WTC11 (cell line): ENCODE data around the gene ADAM12.

Source experiments
- CREB1 ChIP-seq: sonication (generic); formaldehyde crosslinking; IDR thresholded peaks from 2 replicates; pipeline ENCODE4 v1.8.0; 2023; ENCODE audit warnings: mild to moderate bottlenecking, missing genetic modification reagents
- MAX ChIP-seq: sonication (generic); formaldehyde crosslinking; IDR thresholded peaks from 2 replicates; pipeline ENCODE4 v1.8.0; 2022; ENCODE audit warnings: mild to moderate bottlenecking, missing genetic modification reagents
- NFE2L1 ChIP-seq: sonication (generic); formaldehyde crosslinking; IDR thresholded peaks from 2 replicates; pipeline ENCODE4 v1.8.1; 2023; ENCODE audit warnings: missing genetic modification reagents
- NR2C2 ChIP-seq: sonication (generic); formaldehyde crosslinking; IDR thresholded peaks from 2 replicates; pipeline ENCODE4 v1.8.0; 2022; ENCODE audit warnings: mild to moderate bottlenecking, missing genetic modification reagents
- TCF7 ChIP-seq: sonication (generic); formaldehyde crosslinking; IDR thresholded peaks from 2 replicates; pipeline ENCODE4 v1.8.0; 2022; ENCODE audit warnings: mild to moderate bottlenecking, low read depth, missing genetic modification reagents, moderate library complexity
- ZNF121 ChIP-seq: sonication (generic); formaldehyde crosslinking; IDR thresholded peaks from 2 replicates; pipeline ENCODE4 v1.8.0; 2023; ENCODE audit warnings: missing genetic modification reagents
- ZNF263 ChIP-seq: sonication (generic); formaldehyde crosslinking; IDR thresholded peaks from 2 replicates; pipeline ENCODE4 v1.8.1; 2022; ENCODE audit warnings: low read depth, mild to moderate bottlenecking, moderate library complexity, missing genetic modification reagents
- ZNF512 ChIP-seq: sonication (generic); formaldehyde crosslinking; IDR thresholded peaks from 2 replicates; pipeline ENCODE4 v1.8.1; 2022; ENCODE audit warnings: missing genetic modification reagents, borderline replicate concordance
- TF ChIP-seq, protein P1 (sequence below): fragments of 200-600 bp; IDR thresholded peaks from 2 replicates; pipeline ENCODE4 v1.8.0; 2022; ENCODE audit warnings: antibody characterized with exemption
- TF ChIP-seq, protein P2 (sequence below): sonication (generic); formaldehyde crosslinking; IDR thresholded peaks from 2 replicates; pipeline ENCODE4 v1.8.0; 2022; ENCODE audit warnings: mild to moderate bottlenecking, missing genetic modification reagents
- TF ChIP-seq, protein P3 (sequence below): sonication (generic); formaldehyde crosslinking; IDR thresholded peaks from 2 replicates; pipeline ENCODE4 v1.8.1; 2023; ENCODE audit warnings: mild to moderate bottlenecking, moderate library complexity, missing genetic modification reagents

DNA sequence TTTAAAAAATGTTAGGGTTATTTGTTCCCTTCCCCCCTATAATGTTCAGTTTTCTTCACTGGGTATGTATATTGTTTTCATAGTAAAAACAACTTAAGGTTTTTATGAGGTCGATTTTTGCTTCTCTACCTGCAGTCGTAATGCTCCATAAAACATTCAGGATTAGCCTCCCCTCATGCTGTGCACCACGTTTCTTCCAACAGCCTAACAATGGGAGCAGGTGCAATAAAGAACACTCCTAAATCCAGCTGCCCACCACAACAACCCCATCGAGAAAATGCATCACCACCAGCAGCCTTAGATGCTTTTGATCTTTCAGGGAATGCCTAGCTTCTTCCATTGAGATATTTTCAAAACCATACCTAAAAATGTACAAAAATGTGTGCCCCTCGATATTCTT, 111.1 kb downstream of the ADAM12 start:
- TF ChIP-seq, protein P1, sequence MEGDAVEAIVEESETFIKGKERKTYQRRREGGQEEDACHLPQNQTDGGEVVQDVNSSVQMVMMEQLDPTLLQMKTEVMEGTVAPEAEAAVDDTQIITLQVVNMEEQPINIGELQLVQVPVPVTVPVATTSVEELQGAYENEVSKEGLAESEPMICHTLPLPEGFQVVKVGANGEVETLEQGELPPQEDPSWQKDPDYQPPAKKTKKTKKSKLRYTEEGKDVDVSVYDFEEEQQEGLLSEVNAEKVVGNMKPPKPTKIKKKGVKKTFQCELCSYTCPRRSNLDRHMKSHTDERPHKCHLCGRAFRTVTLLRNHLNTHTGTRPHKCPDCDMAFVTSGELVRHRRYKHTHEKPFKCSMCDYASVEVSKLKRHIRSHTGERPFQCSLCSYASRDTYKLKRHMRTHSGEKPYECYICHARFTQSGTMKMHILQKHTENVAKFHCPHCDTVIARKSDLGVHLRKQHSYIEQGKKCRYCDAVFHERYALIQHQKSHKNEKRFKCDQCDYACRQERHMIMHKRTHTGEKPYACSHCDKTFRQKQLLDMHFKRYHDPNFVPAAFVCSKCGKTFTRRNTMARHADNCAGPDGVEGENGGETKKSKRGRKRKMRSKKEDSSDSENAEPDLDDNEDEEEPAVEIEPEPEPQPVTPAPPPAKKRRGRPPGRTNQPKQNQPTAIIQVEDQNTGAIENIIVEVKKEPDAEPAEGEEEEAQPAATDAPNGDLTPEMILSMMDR, result no peak
- TF ChIP-seq, protein P2, sequence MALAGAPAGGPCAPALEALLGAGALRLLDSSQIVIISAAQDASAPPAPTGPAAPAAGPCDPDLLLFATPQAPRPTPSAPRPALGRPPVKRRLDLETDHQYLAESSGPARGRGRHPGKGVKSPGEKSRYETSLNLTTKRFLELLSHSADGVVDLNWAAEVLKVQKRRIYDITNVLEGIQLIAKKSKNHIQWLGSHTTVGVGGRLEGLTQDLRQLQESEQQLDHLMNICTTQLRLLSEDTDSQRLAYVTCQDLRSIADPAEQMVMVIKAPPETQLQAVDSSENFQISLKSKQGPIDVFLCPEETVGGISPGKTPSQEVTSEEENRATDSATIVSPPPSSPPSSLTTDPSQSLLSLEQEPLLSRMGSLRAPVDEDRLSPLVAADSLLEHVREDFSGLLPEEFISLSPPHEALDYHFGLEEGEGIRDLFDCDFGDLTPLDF, result no peak
- no peak for TF ChIP-seq TCF7
- TF ChIP-seq ZNF121 (CRISPR knock-in tag), result no peak
- TF ChIP-seq CREB1 (CRISPR knock-in tag), result no peak
- TF ChIP-seq, protein P3, sequence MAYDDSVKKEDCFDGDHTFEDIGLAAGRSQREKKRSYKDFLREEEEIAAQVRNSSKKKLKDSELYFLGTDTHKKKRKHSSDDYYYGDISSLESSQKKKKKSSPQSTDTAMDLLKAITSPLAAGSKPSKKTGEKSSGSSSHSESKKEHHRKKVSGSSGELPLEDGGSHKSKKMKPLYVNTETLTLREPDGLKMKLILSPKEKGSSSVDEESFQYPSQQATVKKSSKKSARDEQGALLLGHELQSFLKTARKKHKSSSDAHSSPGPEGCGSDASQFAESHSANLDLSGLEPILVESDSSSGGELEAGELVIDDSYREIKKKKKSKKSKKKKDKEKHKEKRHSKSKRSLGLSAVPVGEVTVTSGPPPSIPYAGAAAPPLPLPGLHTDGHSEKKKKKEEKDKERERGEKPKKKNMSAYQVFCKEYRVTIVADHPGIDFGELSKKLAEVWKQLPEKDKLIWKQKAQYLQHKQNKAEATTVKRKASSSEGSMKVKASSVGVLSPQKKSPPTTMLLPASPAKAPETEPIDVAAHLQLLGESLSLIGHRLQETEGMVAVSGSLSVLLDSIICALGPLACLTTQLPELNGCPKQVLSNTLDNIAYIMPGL (CRISPR knock-in tag), result no peak
- TF ChIP-seq NFE2L1 (CRISPR knock-in tag), result no peak
- no peak for TF ChIP-seq MAX (CRISPR knock-in tag)
- TF ChIP-seq NR2C2 (CRISPR knock-in tag), result no peak
- TF ChIP-seq ZNF512 (CRISPR knock-in tag), result no peak
- no peak for TF ChIP-seq ZNF263
